NCI-H748 (cell line): ENCODE measurements around the gene RIPPLY3.

ENCODE experiments used
- DNase-seq: peaks from one replicate; lab custom pipeline; 2025; ENCODE audit not compliant: unreplicated experiment; lab: John Stamatoyannopoulos, UW

Gene RIPPLY3

GRCh38 chr21:37058261-37058660 lies 51.8 kb downstream of the RIPPLY3 start:
- no peak for DNase-seq

- no peak for DNase-seq
Observed at GRCh38 chr21:37059181-37059580, 52.7 kb downstream of the RIPPLY3 start.

- DNase-seq = peak; percentile 98
Observed at GRCh38 chr21:37060296-37060695, 53.8 kb downstream of the RIPPLY3 start.

GRCh38 chr21:37061926-37062592 lies 55.6 kb downstream of the RIPPLY3 start:
- DNase-seq = no peak

DNA sequence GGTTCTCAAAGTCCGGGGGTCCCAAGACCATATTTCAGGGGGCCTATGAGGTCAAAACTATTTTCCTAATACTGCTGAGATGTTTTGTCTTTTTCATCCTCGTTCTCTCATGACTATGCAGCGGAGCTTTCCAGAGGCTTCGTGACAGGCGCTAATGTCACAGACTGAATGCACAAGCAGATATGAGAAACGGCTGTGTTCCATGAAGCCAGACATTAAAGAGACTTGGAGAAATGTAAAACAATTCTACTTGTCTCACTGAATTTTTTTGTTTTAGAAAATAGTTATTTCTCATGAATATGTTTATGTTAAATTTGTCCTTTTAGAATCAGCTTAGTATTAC lies 56.1 kb downstream of the RIPPLY3 start:
- DNase-seq = no peak

DNA sequence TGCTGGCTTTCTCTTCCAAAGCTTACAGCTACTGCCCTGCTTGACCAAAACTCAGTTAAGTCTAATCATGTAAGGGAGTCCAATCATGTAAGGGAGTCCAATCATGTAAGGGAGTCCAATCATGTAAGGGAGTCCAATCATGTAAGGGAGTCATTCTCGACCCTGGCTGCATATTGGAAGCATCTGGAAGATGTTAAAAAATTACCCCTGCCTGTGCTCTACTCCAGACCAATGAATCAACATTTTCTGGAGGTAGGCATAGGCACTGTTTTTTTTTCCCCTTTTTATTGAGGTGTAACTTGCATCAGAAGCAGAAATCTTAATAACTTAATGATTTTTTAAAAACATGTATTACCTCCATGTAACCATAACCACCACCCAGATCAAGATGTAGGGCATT lies 56.9 kb downstream of the RIPPLY3 start:
- DNase-seq = no peak

DNA sequence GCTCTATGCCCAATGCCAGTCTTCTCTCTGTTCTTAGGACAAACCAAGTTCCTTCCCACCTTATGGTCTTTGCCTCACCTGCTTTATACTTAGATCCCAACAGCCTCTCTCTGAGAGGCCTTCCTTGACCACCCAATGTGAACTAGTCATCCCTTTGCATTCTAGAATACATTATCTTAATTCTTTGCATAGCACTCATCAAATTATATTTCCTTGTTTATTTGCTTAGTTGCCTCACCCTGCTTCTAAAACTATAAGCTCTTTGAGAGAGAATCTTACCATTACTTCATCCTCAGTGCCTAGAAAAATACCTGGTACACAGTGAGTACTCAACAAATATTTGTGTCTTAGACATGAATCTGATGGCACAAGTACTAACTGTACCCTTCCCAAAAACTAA lies 58.3 kb downstream of the RIPPLY3 start:
- DNase-seq = no peak

GRCh38 chr21:37065561-37066177 lies 59.2 kb downstream of the RIPPLY3 start:
- DNase-seq = no peak
